ENCODE results near the gene PPP1R1A.

The PPP1R1A gene

GRCh38 chr12:54564768-54565167, 23.7 kb downstream of the PPP1R1A start:
- H3K27ac ChIP-seq (ENCODE audit: low read depth, low read length), result no peak overlapping the region
- no peaks in the 10 kb centered on the region for H3K79me2 ChIP-seq (ENCODE audit: control insufficient read depth, low read length)
- TF ChIP-seq EZH2phosphoT487 (IDR thresholded peaks at IDR 0.05; ENCODE audit: borderline replicate concordance, low read length) (no peak), CTCF (IDR thresholded peaks at IDR 0.05; ENCODE audit: low read depth, low read length, poor library complexity, severe bottlenecking) (no peak)
- H3K9me3 ChIP-seq (ENCODE audit: control insufficient read depth, insufficient read depth, low read length), result no peaks in the 10 kb centered on the region
- H3K36me3 ChIP-seq (ENCODE audit: control insufficient read depth, low read length), result no peaks in the 10 kb centered on the region
- no peaks in the 10 kb centered on the region for H3F3A ChIP-seq (ENCODE audit: control insufficient read depth, insufficient read depth)
- H3K4me1 ChIP-seq (ENCODE audit: control insufficient read depth, low read length), result peaks cover 17% of the 10 kb centered on the region
- no peak overlapping the region for H3K4me3 ChIP-seq (ENCODE audit: low read length)
- no peak overlapping the region for H3K4me2 ChIP-seq (ENCODE audit: low read length)
- H3K9me2 ChIP-seq (replicated peaks; ENCODE audit: control insufficient read depth, low read length), result no peaks in the 10 kb centered on the region
- peaks cover 3% of the 10 kb centered on the region; the same call in 1 of the 2 replicates for H3K27me3 ChIP-seq (ENCODE audit: control insufficient read depth, low read length)
- no peaks in the 10 kb centered on the region for H4K20me1 ChIP-seq (ENCODE audit: control insufficient read depth, insufficient read depth, low read depth, low read length)

GRCh38 chr12:54563787-54564186, 24.7 kb downstream of the PPP1R1A start:
- Histone ChIP-seq H3K9me2 (replicated peaks; ENCODE audit: control insufficient read depth, low read length) (no peaks in the 10 kb centered on the region), H3K27ac (ENCODE audit: low read depth, low read length) (no peak overlapping the region), H4K20me1 (ENCODE audit: control insufficient read depth, insufficient read depth, low read depth, low read length) (no peaks in the 10 kb centered on the region), H3F3A (ENCODE audit: control insufficient read depth, insufficient read depth) (no peaks in the 10 kb centered on the region), H3K36me3 (ENCODE audit: control insufficient read depth, low read length) (no peaks in the 10 kb centered on the region), H3K4me1 (ENCODE audit: control insufficient read depth, low read length) (peaks cover 18% of the 10 kb centered on the region), H3K4me2 (ENCODE audit: low read length) (no peak overlapping the region), H3K4me3 (ENCODE audit: low read length) (no peak overlapping the region), H3K27me3 (ENCODE audit: control insufficient read depth, low read length) (peaks cover 3% of the 10 kb centered on the region; the same call in 1 of the 2 replicates), H3K79me2 (ENCODE audit: control insufficient read depth, low read length) (no peaks in the 10 kb centered on the region), H3K9me3 (ENCODE audit: control insufficient read depth, insufficient read depth, low read length) (no peaks in the 10 kb centered on the region)
- TF ChIP-seq CTCF (IDR thresholded peaks at IDR 0.05; ENCODE audit: low read depth, low read length, poor library complexity, severe bottlenecking) (no peak), EZH2phosphoT487 (IDR thresholded peaks at IDR 0.05; ENCODE audit: borderline replicate concordance, low read length) (no peak)

- H3K36me3 ChIP-seq (ENCODE audit: control insufficient read depth, low read length), result no peaks in the 10 kb centered on the region
- no peaks in the 10 kb centered on the region for H3F3A ChIP-seq (ENCODE audit: control insufficient read depth, insufficient read depth)
- TF ChIP-seq EZH2phosphoT487 (IDR thresholded peaks at IDR 0.05; ENCODE audit: borderline replicate concordance, low read length) (no peak), CTCF (IDR thresholded peaks at IDR 0.05; ENCODE audit: low read depth, low read length, poor library complexity, severe bottlenecking) (no peak)
- peaks cover 3% of the 10 kb centered on the region; the same call in 1 of the 2 replicates for H3K27me3 ChIP-seq (ENCODE audit: control insufficient read depth, low read length)
- no peaks in the 10 kb centered on the region for H3K9me2 ChIP-seq (replicated peaks; ENCODE audit: control insufficient read depth, low read length)
- H3K4me1 ChIP-seq (ENCODE audit: control insufficient read depth, low read length), result peaks cover 18% of the 10 kb centered on the region
- H3K9me3 ChIP-seq (ENCODE audit: control insufficient read depth, insufficient read depth, low read length), result no peaks in the 10 kb centered on the region
- no peak overlapping the region for H3K4me2 ChIP-seq (ENCODE audit: low read length)
- no peaks in the 10 kb centered on the region for H4K20me1 ChIP-seq (ENCODE audit: control insufficient read depth, insufficient read depth, low read depth, low read length)
- no peak overlapping the region for H3K27ac ChIP-seq (ENCODE audit: low read depth, low read length)
- no peak overlapping the region for H3K4me3 ChIP-seq (ENCODE audit: low read length)
- no peaks in the 10 kb centered on the region for H3K79me2 ChIP-seq (ENCODE audit: control insufficient read depth, low read length)
These were observed 25.6 kb downstream of the PPP1R1A start for GRCh38 chr12:54562750-54563356.
